SHP77 (cell line): ENCODE measurements around the gene KRTAP5-2.
"Not testable (repeated sequence)": the region's sequence is repeated elsewhere in the genome, so short reads cannot be mapped to it uniquely, and the experiment has no call there.

Experiments used
- DNase-seq, 2 experiments: peaks; one replicate each; lab custom pipeline; 2025; lab: John Stamatoyannopoulos, UW

The KRTAP5-2 gene

GRCh38 chr11:1589996-1590395 lies 8.1 kb downstream of the KRTAP5-2 start:
- DNase-seq: no peak

GRCh38 chr11:1589191-1589963 lies 8.7 kb downstream of the KRTAP5-2 start:
- not testable (repeated sequence) for DNase-seq

- no peak for DNase-seq
These were observed 11.4 kb downstream of the KRTAP5-2 start for GRCh38 chr11:1586699-1587098.

- not testable (repeated sequence) for DNase-seq
These were observed 13.3 kb downstream of the KRTAP5-2 start, which contains the start of gene KRTAP5-1 for GRCh38 chr11:1584661-1585370. KRTAP5-1 (minus strand) TSS chr11:1585283; CDS start chr11:1585249, 34 bp downstream.

GRCh38 chr11:1582909-1583308 lies 15.2 kb downstream of the KRTAP5-2 start:
- DNase-seq: not testable (repeated sequence)

- DNase-seq: no peak
These were observed 16.1 kb downstream of the KRTAP5-2 start for GRCh38 chr11:1581976-1582375.

- no peak for DNase-seq
These were observed 21.3 kb downstream of the KRTAP5-2 start for GRCh38 chr11:1576825-1577224.

- DNase-seq: not testable (repeated sequence)
These were observed 22.3 kb downstream of the KRTAP5-2 start for GRCh38 chr11:1575756-1576155.

GRCh38 chr11:1574933-1575242 lies 23.2 kb downstream of the KRTAP5-2 start:
- no peak for DNase-seq

GRCh38 chr11:1574238-1574932 lies 23.7 kb downstream of the KRTAP5-2 start:
- DNase-seq: no peak

- DNase-seq: no peak
These were observed 24.2 kb downstream of the KRTAP5-2 start for GRCh38 chr11:1573903-1574237.

GRCh38 chr11:1573077-1573902 lies 24.8 kb downstream of the KRTAP5-2 start:
- no peak for DNase-seq

GRCh38 chr11:1572197-1573076 lies 25.7 kb downstream of the KRTAP5-2 start, which contains the start of gene DUSP8:
DUSP8 (minus strand) TSS chr11:1572271; CDS start chr11:1565826, 6,445 bp downstream.
- no peak for DNase-seq

GRCh38 chr11:1571760-1572196 lies 26.3 kb downstream of the KRTAP5-2 start:
- no peak for DNase-seq

- DNase-seq: no peak
These were observed 27.0 kb downstream of the KRTAP5-2 start for GRCh38 chr11:1570896-1571759.

GRCh38 chr11:1570531-1570895 lies 27.6 kb downstream of the KRTAP5-2 start:
- DNase-seq: no peak

GRCh38 chr11:1570001-1570453 lies 28.1 kb downstream of the KRTAP5-2 start:
- no peak for DNase-seq

GRCh38 chr11:1569251-1569780 lies 28.8 kb downstream of the KRTAP5-2 start:
- DNase-seq: no peak

GRCh38 chr11:1568441-1568911 lies 29.6 kb downstream of the KRTAP5-2 start:
- no peak for DNase-seq
